Liver (tissue), 9 donors: ENCODE data around the gene HOXD13. TPM values are rescaled to one million over a fixed set of nuclear protein-coding genes. Genes with fewer than 3 reads are reported as not detected.

Experiments
- DNase-seq: peaks from one replicate; pipeline ENCODE4 v3.0.0-alpha.2; 2017; ENCODE audit warnings: low spot score
- H3K27ac ChIP-seq, 2 donors: one replicate each; pipeline ENCODE4 v1.7.0; 2013; ENCODE audit warnings: inconsistent platforms in 2 of 2, low read length in 2 of 2, control low read depth in 1 of 2, low read depth in 1 of 2, mild to moderate bottlenecking in 1 of 2
- H3K27me3 ChIP-seq, 4 donors: one replicate each; pipeline versions ENCODE4 v1.6.1 to v1.7.0; 2013; ENCODE audit warnings: low read length in 3 of 4, inconsistent platforms in 1 of 4, mild to moderate bottlenecking in 1 of 4, moderate library complexity in 1 of 4; ENCODE audit not compliant: control insufficient read depth in 4 of 4, insufficient read depth in 4 of 4
- H3K36me3 ChIP-seq, 4 donors: one replicate each; pipeline versions ENCODE4 v1.6.1 to v1.7.0; 2013; ENCODE audit warnings: low read length in 3 of 4, mild to moderate bottlenecking in 3 of 4, low read depth in 1 of 4, moderate library complexity in 1 of 4; ENCODE audit not compliant: control insufficient read depth in 4 of 4, insufficient read depth in 3 of 4
- H3K4me1 ChIP-seq, 4 donors: one replicate each; pipeline versions ENCODE4 v1.6.1 to v1.7.0; 2013; ENCODE audit warnings: low read length in 3 of 4, mild to moderate bottlenecking in 3 of 4, moderate library complexity in 1 of 4; ENCODE audit not compliant: control insufficient read depth in 4 of 4, insufficient read depth in 4 of 4
- H3K4me3 ChIP-seq, 3 donors: one replicate each; pipeline versions ENCODE4 v1.6.1 to v1.7.0; 2013; ENCODE audit warnings: low read length in 3 of 3, control low read depth in 1 of 3, low read depth in 1 of 3, mild to moderate bottlenecking in 1 of 3
- H3K9ac ChIP-seq, 2 donors: one replicate each; pipeline ENCODE4 v1.7.0; 2013; ENCODE audit warnings: low read length in 2 of 2, mild to moderate bottlenecking in 2 of 2, moderate library complexity in 2 of 2, control low read depth in 1 of 2, low read depth in 1 of 2
- H3K9me3 ChIP-seq, 4 donors: one replicate each; pipeline versions ENCODE4 v1.6.1 to v1.7.0; 2013; ENCODE audit warnings: low read length in 3 of 4; ENCODE audit not compliant: control insufficient read depth in 4 of 4
- EGR1 ChIP-seq, 2 donors: IDR thresholded peaks; 2 replicates each; pipeline ENCODE4 v1.6.1; 2016 to 2018; ENCODE audit warnings: antibody characterized with exemption in 2 of 2, low read depth in 2 of 2
- FOXA1 ChIP-seq: IDR thresholded peaks from 2 replicates; pipeline ENCODE4 v1.6.1; 2016; ENCODE audit warnings: antibody characterized with exemption
- FOXA2 ChIP-seq: IDR thresholded peaks from 2 replicates; pipeline ENCODE4 v1.6.1; 2016; ENCODE audit warnings: antibody characterized with exemption
- GABPA ChIP-seq, 2 donors: IDR thresholded peaks in 1 of 2; conservative IDR thresholded peaks in 1 of 2; 2 replicates each; pipeline ENCODE4 v1.6.1; 2016; ENCODE audit warnings: antibody characterized with exemption in 2 of 2, mild to moderate bottlenecking in 1 of 2, moderate library complexity in 1 of 2
- HNF4A ChIP-seq, 2 donors: conservative IDR thresholded peaks; 2 replicates each; pipeline ENCODE4 v1.6.1; 2016; ENCODE audit warnings: antibody characterized with exemption in 2 of 2, mild to moderate bottlenecking in 2 of 2
- HNF4G ChIP-seq: IDR thresholded peaks from 2 replicates; pipeline ENCODE4 v1.6.1; 2016; ENCODE audit warnings: antibody characterized with exemption
- JUND ChIP-seq, 2 donors: IDR thresholded peaks; 2 replicates each; pipeline ENCODE4 v1.6.1; 2016; ENCODE audit warnings: antibody characterized with exemption in 2 of 2
- NR2F2 ChIP-seq: IDR thresholded peaks from 2 replicates; pipeline ENCODE4 v1.6.1; 2016; ENCODE audit warnings: antibody characterized with exemption
- RAD21 ChIP-seq, 2 donors: IDR thresholded peaks; 2 replicates each; pipeline ENCODE4 v1.6.1; 2016; ENCODE audit warnings: antibody characterized with exemption in 2 of 2, mild to moderate bottlenecking in 2 of 2
- RXRA ChIP-seq, 2 donors: IDR thresholded peaks; 2 replicates each; pipeline ENCODE4 v1.6.1; 2017 to 2018; ENCODE audit warnings: antibody characterized with exemption in 2 of 2, mild to moderate bottlenecking in 1 of 2
- SP1 ChIP-seq: IDR thresholded peaks from 2 replicates; pipeline ENCODE4 v1.6.1; 2018; ENCODE audit warnings: antibody characterized with exemption, mild to moderate bottlenecking
- TAF1 ChIP-seq: conservative IDR thresholded peaks from 2 replicates; pipeline ENCODE4 v1.6.1; 2016; ENCODE audit warnings: antibody characterized with exemption, mild to moderate bottlenecking
- YY1 ChIP-seq: IDR thresholded peaks from 2 replicates; pipeline ENCODE4 v1.6.1; 2016; ENCODE audit warnings: antibody characterized with exemption, mild to moderate bottlenecking
- WGBS: extraction: QIAGEN DNeasy Blood & Tissue Kit; methylation state at CpG from one replicate; pipeline ENCODE4 v1.1.7; 2013; 5-methylcytosine and 5-hydroxymethylcytosine counted together
- polyA plus RNA-seq, 2 donors: library from polyadenylated mRNA; stranded (reverse) in 1 of 2; unstranded in 1 of 2; fragments of 200-250 nt in 1 of 2; fragments of >200 nt in 1 of 2; fragmentation: Nextera tagmentation in 1 of 2; extraction: Ambion mirVana in 1 of 2; gene quantifications; one replicate each; pipeline versions ENCODE4 v1.2.1 to v1.2.3, GENCODE V29; 2013 to 2015
- total RNA-seq, 2 donors: library from RNA; depleted of rRNA; stranded (reverse); fragments of >200 nt; gene quantifications; one replicate each; pipeline ENCODE4 v1.2.3, GENCODE V29; 2014
- TF ChIP-seq, protein P1 (sequence below): fragments of 150-350 bp; IDR thresholded peaks from 2 replicates; pipeline ENCODE4 v1.5.1; 2017; ENCODE audit warnings: improper control_type of control experiment, low read depth, low read length; ENCODE audit not compliant: missing input control
- TF ChIP-seq, protein P2 (sequence below): IDR thresholded peaks from 2 replicates; pipeline ENCODE4 v1.6.1; 2016; ENCODE audit warnings: antibody characterized with exemption
- TF ChIP-seq, protein P3 (sequence below): IDR thresholded peaks from 2 replicates; pipeline ENCODE4 v1.6.1; 2016; ENCODE audit warnings: antibody characterized with exemption
- TF ChIP-seq, protein P4 (sequence below): IDR thresholded peaks from 2 replicates; pipeline ENCODE4 v1.6.1; 2016; ENCODE audit warnings: antibody characterized with exemption, mild to moderate bottlenecking
- TF ChIP-seq, protein P5 (sequence below): IDR thresholded peaks from 2 replicates; pipeline ENCODE4 v1.6.1; 2016; ENCODE audit warnings: antibody characterized with exemption
- donor health status: healthy.
- donor health status: healthy.
- donor health status: healthy.
- donor health status: healthy.
- donor health status: healthy.

Gene HOXD13
- total and polyA plus RNA-seq, 4 donors: not detected

DNA sequence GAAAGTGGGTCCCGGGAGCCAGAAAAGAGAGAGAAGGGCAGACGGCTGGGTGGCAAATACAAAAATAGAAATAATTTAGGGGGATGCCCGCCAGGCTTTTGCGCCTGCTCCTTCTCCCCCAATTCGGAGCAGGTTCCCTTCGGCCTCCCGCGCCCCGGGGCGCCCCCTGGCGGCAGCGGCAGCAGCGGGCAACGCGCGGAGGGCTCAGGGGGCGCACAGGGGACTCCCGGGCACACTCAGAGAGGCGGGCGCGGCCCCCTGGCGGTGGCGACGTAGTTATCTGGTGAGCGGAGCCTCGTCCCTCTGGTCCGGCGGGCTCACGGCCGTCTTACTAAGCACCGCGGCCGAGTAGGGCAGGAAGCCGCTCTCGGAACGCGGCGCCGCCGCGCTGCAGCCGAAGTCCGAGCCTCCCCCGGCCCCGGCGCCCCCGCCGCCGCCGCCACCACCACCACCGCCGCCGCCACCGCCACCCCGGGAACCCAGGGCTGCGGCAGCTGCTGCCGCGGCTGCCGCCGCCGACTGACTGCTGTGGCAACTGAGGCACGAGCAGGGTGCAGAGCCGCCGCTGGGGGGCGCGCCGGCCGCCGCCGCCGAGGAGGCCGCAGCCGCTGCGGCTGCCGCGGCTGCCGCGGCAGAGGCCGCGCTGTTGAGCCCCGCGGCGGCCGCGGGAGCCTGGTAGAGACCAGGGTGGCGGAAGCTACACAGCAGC lies 12.5 kb upstream of the HOXD13 start:
- peak; percentile 75 for DNase-seq
- peaks cover 0 to 16% (median 5%) of the 10 kb centered on the region in 4 donors for H3K4me1 ChIP-seq
- no peaks in the 10 kb centered on the region for H3K36me3 ChIP-seq
- H3K9ac ChIP-seq: no peak overlapping the region
- TF ChIP-seq, protein P1, sequence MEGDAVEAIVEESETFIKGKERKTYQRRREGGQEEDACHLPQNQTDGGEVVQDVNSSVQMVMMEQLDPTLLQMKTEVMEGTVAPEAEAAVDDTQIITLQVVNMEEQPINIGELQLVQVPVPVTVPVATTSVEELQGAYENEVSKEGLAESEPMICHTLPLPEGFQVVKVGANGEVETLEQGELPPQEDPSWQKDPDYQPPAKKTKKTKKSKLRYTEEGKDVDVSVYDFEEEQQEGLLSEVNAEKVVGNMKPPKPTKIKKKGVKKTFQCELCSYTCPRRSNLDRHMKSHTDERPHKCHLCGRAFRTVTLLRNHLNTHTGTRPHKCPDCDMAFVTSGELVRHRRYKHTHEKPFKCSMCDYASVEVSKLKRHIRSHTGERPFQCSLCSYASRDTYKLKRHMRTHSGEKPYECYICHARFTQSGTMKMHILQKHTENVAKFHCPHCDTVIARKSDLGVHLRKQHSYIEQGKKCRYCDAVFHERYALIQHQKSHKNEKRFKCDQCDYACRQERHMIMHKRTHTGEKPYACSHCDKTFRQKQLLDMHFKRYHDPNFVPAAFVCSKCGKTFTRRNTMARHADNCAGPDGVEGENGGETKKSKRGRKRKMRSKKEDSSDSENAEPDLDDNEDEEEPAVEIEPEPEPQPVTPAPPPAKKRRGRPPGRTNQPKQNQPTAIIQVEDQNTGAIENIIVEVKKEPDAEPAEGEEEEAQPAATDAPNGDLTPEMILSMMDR: peak; percentile 44
- TF ChIP-seq RAD21 (IDR thresholded peaks at IDR 0.05) (peak in 1 of 2 donors; percentile 57), YY1 (no peak)
- TF ChIP-seq, protein P2, sequence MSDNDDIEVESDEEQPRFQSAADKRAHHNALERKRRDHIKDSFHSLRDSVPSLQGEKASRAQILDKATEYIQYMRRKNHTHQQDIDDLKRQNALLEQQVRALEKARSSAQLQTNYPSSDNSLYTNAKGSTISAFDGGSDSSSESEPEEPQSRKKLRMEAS: no peak
- H3K9me3 ChIP-seq: peaks cover 0 to 27% (median 5%) of the 10 kb centered on the region in 4 donors
- no peak overlapping the region for H3K27ac ChIP-seq
- peak overlapping the region in 1 of 3 donors; percentile 35 for H3K4me3 ChIP-seq
- WGBS: 4% methylated on average over 86 of the region's 86 CpGs
- peaks cover 8 to 73% (median 39%) of the 10 kb centered on the region in 4 donors for H3K27me3 ChIP-seq

DNA sequence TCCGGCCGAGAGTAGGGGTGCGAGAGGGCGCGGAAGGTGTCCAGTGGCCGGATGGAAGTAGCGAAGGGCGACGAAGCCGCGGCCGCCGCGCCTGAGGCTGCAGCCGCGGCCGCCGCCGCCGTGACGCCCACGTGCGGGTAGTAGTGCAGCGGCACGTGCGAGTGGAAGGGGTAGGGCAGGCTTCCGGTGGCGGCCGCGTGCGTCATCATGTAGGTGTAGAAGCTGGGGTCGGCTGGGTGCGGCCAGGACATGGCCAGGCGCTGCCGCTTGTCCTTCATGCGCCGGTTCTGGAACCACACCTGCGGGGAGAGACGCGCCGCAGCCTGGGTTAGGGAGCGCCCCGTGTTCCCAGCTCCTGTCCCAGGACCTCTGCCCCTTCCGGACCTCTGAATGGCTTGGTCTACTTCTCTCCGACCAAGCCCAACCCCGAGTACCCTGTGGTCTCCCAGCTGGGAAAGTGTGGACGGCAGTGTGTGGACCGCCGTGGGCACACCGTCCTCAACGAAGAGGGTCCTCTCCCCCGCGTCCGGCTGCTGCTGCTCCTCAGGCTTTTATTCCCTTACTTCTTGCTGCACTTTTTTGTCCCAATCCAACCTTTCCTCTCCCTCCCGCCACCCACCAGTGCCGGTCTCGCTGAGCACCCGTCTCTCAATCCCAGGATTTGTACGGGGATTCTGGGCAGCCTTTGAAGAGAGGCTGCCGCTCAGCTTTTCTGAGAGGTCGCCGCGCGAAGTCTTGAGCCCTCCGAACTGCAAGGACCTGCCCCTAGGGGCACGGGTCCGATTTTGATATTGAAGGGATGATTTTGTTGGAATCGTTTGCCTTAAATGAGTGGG lies 11.8 kb upstream of the HOXD13 start:
- Histone ChIP-seq H3K9me3 (peaks cover 0 to 27% (median 5%) of the 10 kb centered on the region in 4 donors), H3K4me3 (peak overlapping the region in 1 of 3 donors; percentile 35), H3K9ac (no peak overlapping the region), H3K36me3 (no peaks in the 10 kb centered on the region), H3K4me1 (peaks cover 4 to 18% (median 6%) of the 10 kb centered on the region in 4 donors), H3K27ac (no peak overlapping the region), H3K27me3 (peaks cover 12 to 74% (median 41%) of the 10 kb centered on the region in 4 donors)
- 11% methylated on average over 68 of the region's 68 CpGs for whole genome bisulfite sequencing
- peak; percentile 31 for DNase-seq
- TF ChIP-seq HNF4A (conservative IDR thresholded peaks at IDR 0.05): no peak
- no peak for TF ChIP-seq RAD21 (IDR thresholded peaks at IDR 0.05)
- TF ChIP-seq TAF1: no peak
- TF ChIP-seq, protein P2: no peak
- no peak for TF ChIP-seq FOXA1
- TF ChIP-seq EGR1 (IDR thresholded peaks at IDR 0.05; ENCODE audit: low read depth in 2 of 2): no peak
- TF ChIP-seq, protein P3, sequence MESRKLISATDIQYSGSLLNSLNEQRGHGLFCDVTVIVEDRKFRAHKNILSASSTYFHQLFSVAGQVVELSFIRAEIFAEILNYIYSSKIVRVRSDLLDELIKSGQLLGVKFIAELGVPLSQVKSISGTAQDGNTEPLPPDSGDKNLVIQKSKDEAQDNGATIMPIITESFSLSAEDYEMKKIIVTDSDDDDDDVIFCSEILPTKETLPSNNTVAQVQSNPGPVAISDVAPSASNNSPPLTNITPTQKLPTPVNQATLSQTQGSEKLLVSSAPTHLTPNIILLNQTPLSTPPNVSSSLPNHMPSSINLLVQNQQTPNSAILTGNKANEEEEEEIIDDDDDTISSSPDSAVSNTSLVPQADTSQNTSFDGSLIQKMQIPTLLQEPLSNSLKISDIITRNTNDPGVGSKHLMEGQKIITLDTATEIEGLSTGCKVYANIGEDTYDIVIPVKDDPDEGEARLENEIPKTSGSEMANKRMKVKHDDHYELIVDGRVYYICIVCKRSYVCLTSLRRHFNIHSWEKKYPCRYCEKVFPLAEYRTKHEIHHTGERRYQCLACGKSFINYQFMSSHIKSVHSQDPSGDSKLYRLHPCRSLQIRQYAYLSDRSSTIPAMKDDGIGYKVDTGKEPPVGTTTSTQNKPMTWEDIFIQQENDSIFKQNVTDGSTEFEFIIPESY: no peak
- TF ChIP-seq, protein P4, sequence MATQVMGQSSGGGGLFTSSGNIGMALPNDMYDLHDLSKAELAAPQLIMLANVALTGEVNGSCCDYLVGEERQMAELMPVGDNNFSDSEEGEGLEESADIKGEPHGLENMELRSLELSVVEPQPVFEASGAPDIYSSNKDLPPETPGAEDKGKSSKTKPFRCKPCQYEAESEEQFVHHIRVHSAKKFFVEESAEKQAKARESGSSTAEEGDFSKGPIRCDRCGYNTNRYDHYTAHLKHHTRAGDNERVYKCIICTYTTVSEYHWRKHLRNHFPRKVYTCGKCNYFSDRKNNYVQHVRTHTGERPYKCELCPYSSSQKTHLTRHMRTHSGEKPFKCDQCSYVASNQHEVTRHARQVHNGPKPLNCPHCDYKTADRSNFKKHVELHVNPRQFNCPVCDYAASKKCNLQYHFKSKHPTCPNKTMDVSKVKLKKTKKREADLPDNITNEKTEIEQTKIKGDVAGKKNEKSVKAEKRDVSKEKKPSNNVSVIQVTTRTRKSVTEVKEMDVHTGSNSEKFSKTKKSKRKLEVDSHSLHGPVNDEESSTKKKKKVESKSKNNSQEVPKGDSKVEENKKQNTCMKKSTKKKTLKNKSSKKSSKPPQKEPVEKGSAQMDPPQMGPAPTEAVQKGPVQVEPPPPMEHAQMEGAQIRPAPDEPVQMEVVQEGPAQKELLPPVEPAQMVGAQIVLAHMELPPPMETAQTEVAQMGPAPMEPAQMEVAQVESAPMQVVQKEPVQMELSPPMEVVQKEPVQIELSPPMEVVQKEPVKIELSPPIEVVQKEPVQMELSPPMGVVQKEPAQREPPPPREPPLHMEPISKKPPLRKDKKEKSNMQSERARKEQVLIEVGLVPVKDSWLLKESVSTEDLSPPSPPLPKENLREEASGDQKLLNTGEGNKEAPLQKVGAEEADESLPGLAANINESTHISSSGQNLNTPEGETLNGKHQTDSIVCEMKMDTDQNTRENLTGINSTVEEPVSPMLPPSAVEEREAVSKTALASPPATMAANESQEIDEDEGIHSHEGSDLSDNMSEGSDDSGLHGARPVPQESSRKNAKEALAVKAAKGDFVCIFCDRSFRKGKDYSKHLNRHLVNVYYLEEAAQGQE: no peak
- TF ChIP-seq HNF4G: no peak
- no peak for TF ChIP-seq SP1
- TF ChIP-seq RXRA (IDR thresholded peaks at IDR 0.05): no peak
- TF ChIP-seq FOXA2: no peak
- TF ChIP-seq NR2F2: no peak
- TF ChIP-seq YY1: no peak
- TF ChIP-seq, protein P5, sequence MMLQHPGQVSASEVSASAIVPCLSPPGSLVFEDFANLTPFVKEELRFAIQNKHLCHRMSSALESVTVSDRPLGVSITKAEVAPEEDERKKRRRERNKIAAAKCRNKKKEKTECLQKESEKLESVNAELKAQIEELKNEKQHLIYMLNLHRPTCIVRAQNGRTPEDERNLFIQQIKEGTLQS: no peak
- TF ChIP-seq JUND (IDR thresholded peaks at IDR 0.05): no peak
- TF ChIP-seq, protein P1: no peak
- no peak for TF ChIP-seq GABPA (IDR thresholded peaks at IDR 0.05 in 1 of 2, conservative IDR thresholded peaks at IDR 0.05 in 1 of 2)
